EH (cell line): ENCODE data around the gene KL.

Source experiments
- DNase-seq: peaks from one replicate; pipeline ENCODE4 v3.0.0-alpha.2; 2015; ENCODE audit warnings: low read depth

The KL gene

DNA sequence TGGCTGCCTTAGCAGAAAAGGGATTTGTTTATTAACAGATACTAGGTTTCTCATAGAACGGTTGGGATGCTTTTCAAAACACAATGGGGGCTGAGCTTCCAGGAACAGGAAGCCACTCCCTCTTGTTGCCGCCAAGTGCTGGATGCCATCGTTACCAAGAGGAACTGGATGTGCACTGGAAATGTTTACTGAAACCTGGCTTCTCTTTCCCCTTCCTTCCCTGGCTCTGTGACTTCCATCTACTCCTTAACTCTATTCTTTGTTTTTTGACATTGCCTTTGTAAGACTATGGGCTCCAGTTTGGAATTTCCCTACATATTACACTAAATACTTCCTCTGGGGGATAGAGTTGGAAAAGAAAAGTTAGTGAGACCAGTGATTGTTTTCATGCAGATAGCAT lies 11.7 kb upstream of the KL start:
- no peak for DNase-seq

DNA sequence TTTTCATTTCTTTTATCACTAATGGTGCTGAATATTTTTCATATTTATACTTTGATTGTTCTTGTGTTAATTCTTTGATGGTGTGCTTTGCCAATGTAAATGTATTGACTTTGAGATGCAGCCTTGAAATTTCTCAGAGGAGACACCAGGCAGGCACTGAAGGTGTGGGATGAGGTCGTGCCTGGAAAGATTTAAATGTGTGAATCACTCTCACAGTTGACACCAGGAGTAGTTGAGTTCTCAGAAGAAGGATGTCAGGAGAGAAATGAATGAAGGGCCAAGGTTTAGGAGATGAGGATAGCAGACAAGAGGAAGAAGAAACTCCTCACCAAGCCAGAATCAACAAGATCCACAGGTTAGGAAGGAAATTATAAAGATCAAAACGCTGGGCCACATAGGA lies 10.1 kb upstream of the KL start:
- DNase-seq, result no peak

DNA sequence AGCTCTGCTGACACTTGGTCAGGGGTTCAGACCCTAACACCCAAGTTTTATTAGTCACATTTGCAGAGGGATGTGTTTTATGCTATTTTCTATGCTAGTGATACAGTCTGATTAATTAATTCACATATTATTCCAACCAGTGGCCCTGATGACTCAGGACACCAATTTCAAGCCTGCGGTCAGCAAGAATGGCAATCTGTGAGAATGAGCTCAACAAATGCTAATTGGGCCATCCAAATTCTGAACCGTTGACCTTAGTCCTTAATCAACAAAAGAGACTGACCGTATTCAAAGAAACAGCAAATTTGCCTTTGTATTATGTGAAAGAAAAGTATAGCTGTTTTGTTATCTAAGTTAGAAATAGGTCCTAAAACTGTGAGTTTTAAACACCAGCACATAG lies 9.6 kb upstream of the KL start:
- no peak for DNase-seq

DNA sequence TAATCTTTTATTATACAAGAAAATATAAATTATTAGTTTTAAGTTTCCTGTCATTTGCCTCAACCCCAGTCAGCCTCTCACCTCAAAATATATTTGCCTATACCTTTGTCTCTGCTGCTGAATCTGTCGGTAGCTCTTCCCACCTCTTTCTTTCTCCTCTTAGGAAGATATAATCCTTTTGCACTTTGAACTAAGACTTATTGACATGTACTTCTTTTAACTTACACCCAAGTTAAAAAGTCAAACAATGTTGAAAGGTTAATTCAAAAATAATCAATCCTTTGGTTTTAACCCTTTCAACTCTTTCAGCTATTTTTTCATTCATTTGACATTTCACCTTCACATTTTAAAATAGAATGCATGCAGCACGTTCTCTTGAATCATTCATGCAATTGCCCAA lies 9.0 kb upstream of the KL start:
- DNase-seq, result no peak

DNA sequence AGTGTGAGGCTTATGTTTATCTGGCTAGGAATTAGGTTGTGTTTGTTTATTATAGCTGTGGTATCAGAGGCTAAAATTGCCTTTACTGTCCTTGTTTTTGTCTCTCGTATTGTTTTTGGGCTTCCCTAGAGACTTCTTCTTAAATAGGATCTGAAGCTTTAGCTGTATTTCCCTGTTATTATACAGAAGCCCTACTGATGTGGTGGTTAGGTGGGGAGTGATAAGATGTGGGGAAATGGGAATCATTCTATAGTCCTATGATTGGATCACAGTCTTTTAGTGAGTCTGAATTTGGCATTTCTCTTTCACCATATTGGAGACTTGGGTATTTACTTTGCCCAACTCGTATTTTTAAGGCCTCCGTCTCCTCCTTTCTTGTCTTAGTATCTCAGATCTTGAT lies 8.3 kb upstream of the KL start:
- no peak for DNase-seq

DNA sequence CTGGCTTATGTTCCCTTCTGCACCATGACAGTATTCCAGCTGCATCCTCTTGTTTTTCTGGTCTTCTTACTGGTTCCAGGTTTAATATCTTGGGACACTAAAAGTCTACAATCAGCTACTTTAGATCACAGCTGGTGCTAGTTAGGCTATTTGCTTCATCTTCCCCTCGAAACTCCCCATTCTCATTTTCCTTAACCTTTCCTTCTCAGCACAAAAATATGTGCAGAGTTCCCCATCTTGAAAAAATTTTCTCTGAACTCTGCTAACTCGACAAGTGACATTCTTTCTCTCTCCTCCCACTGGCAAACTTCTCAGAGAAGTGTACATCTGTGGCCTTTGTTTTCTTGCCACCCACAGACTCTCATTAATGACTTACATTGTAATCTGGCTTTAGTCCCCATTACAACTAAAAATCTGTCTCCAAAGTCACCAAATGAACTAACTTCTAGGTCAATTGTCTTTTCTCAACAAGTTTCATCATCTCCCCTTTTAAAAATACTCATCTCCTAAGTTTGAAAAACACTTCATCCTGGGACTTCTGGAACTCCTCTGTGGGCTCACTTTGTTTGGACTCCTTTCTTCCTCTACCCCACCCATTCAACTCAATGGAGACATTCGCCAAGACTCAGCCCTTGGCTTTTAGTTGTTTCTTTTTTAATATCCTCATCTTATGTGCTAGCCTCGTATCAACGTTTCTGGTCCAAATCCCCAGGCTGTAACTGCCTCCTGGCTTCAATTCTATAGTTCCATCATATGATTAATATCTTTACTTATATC lies 7.1 kb upstream of the KL start:
- peak; percentile 47 for DNase-seq

DNA sequence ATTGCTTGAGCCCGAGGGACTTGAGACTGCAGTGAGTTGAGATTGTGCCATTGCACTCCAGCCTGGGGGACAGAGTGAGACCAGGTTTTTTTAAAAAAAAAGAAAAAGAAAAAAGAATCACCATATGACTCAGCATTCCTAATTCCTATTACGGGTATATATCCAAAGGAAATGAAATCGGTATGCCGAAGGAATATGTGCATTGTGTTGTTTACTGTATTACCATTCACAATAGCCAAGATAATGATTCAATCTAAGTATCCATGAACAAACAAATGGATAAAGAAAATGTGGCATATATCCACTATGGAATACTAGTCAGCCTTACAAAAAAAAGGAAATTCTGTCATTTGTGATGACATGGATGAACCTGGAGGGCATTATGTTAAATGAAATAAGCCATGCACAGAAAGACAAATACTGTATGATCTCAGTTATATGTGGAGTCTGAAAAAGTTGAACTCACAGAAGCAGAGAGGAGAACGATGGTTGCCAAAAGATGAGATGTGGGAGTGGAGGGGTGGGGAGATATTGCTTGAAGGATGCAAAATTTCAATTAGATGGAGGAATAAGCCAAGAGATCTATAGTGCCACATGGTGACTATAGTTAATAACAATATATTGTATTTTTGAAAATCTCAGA lies 4.3 kb upstream of the KL start:
- DNase-seq, result no peak

DNA sequence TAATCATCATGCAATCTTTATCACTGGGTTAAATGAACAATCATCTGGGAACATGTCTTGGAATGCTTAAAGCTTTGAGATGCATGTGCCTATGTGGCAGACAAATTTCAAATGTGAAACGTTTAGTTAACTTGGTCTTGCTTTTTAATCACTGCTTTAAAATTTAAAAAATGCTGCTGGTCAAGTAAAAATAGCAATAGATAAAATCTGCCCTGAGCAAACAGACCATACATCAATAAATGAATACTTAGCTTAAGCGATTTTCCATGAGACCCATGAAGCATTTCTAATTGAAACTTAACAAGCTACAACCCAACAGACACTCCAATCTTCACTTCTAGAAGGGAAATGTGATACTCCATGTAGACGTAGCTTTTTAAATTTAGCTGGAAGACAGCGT lies 1.9 kb upstream of the KL start:
- DNase-seq, result peak; percentile 74

DNA sequence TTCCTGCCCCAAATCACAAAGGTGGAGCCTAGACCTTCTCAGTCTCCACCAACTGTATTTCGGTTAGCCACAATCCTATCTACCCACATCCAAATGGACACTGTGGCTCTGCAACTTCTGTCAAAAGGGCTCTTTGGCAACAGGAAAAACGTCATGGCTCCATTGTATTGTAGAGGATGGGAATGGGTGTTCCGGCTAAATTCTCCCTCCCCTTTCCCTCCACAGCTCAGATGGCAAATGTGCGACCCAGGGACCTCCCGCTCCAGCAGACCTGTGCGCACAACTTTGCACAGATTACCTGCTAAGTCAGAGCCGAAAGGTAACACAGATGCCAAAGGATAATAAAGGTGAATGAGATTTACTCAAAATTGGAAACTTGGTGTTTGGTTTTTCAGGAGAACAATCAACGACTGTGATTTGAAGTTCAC lies 968 bp upstream of the KL start:
- DNase-seq, result no peak

DNA sequence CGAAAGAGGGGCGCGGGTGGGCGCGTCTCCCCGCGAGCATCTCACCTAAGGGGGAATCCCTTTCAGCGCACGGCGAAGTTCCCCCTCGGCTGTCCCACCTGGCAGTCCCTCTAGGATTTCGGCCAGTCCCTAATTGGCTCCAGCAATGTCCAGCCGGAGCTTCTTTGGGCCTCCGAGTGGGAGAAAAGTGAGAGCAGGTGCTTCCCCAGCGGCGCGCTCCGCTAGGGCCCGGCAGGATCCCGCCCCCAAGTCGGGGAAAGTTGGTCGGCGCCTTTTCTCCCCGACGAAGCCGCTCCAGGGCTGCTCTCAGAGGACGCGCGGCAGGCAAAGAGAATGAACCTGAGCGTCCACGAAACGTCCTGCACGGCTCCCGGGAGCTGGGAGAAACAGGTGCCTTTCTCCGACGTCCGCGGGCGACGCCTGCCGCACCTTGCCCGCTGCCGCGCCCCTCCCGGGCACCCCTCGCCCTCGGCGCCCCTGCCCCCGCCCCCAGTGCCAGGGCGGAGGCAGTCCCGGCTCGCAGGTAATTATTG lies 366 bp upstream of the KL start:
- no peak for DNase-seq

DNA sequence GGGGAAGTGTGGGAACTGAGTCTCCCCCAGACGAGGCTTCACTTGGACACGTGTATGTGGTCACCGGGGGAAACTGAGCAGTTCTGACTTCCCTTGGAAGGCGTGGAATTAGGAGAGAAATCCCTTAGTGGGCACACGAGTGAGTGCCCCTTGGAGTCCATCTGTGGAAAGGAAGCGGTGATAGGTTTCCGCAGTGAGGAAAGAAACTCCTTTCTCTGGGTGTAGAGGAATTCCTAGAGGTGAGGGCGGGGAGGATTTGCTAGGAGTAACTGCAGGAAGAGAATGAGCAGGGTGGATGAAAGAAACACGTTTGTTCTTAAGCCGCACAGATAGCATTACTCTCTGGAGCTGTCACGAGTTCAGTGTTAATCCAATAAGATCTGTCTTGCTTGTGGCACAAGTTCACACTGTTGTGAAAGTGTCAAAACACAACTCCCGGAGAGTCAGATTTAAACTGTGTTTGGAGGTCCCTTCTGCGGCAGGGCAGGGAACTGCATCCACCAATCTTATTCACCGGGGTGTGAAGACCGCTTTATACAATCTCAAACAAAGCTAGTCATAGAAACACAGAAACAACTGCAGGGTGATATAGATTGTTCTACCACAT lies 1.2 kb downstream of the KL start:
- DNase-seq, result peak; percentile 16

DNA sequence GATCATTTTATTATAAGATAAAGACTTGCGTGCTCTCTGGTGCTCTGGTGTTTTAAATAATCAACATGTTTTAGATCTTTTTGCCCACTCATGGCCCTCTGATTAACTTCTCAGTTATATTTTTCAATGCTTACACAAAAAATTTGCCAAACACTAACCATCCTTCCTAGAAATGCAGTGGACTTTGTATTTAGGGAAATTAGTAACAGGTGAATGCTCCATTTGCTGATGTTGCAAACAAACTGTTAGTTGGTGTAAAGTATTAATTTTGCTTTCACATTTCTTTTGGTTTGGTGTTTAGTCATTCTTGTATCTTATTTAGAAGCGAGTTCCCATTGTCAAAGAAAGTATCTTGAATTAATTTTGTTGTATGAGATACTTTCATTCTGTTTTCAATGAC lies 2.7 kb downstream of the KL start:
- no peak for DNase-seq

DNA sequence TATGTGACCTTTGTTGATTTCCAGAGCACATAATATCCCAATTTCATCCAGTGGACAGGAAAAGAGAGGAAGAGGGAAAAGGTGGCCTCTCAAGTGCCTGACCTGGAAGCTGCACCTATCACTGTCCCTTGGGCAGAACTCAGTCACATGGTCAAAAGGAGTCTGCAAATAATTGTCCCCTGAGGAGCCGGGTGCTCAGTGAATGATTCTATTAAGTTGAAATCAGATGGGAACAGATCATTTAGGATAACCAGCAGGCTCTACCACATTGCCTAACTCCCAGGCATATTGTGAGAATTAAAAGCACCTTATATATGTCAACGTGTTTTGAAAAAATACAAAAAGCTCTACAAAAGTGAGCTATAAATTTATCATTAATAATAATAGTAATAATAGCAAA lies 6.8 kb downstream of the KL start:
- no peak for DNase-seq

DNA sequence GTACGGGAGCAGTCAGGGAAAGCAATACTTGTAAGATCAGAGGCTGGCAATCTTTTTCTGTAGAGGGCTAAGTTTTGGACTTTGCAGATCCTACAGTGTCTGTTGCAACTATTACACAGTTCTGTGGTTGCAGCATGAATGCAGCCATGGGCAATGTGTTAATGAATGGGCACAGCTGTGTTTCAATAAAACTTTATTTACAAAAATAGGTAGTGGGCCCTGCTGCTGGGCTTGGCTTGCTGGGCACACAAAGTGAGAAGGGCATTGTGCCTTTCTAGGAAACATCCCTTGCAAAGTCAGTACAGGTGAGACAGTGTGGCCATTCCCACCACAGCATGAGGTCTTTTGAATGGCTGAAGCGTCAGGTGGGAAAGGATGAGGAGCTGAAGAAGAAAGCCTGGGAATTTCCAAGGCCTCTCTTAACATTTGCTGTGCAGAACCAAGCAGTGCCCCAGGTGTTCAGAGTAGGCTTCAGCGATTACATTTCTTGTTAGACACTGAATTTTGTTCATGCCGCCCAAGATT lies 9.1 kb downstream of the KL start:
- DNase-seq, result no peak

DNA sequence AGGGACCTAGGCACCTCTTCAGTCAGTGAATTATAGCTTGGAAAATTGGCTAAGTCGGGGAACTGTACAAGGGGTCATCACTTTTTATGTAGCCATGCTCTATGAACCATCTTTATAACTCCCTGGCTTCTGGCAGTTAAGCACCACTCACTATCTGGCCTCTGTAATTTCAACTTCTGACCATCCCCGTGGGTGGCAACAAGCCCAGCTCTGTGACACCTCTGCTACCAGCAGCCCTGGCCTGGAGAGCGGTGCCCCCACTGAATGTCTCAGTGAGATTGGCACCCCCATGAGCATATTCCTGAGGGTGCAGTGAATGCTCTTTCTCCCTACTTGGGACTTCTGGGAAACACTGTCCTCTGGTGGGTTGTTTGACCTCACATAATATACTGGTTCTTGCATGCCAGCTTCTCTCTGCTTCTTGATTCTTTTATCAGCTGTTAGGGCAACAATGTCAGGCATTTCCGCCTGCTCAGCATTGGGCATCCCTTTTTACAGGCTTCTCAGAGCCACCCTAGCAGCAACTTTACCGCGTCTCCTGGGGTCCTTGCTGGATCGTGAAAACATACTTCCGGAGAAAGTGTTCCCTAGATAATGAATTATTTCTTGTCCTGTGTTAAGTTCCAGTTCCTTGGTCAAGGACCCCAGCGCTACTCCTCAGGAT lies 10.4 kb downstream of the KL start:
- DNase-seq, result no peak

DNA sequence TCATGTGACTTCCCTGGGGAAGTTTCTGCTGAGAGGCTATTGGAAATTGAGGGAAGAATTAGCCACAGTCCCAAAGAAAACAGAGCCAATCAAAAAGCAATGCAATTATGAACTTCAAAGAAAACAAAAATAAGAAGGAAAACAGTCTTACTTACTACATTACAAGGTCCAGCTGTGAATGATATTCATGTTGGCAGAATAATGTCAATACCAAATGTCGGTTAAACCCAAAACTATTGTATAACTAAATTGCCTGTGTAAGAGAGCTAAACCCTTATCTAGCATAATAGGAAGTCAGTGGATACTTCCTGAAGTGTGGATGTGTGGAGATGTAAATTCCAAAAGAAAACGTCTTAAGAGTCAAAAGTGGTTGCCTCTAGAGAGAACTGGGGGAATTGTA lies 12.4 kb downstream of the KL start:
- DNase-seq, result no peak

DNA sequence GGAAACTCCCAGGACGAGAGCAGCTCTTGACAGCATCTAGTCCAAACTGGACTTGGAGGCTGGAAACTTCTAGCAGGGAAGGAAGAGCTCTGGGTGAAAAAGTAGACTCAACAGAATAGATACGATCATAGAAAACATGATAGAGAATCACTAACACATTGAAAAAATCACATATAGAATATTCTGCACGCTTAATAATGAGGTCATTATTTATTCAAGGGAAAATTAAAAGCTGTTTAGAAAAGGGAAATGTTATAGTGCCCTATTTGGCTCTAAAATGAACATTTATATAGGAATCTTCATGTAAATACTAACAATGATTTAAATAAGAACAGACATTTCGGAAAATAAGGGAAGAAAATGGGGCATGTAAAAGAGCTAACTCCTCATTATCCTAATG lies 15.1 kb downstream of the KL start:
- DNase-seq, result no peak

DNA sequence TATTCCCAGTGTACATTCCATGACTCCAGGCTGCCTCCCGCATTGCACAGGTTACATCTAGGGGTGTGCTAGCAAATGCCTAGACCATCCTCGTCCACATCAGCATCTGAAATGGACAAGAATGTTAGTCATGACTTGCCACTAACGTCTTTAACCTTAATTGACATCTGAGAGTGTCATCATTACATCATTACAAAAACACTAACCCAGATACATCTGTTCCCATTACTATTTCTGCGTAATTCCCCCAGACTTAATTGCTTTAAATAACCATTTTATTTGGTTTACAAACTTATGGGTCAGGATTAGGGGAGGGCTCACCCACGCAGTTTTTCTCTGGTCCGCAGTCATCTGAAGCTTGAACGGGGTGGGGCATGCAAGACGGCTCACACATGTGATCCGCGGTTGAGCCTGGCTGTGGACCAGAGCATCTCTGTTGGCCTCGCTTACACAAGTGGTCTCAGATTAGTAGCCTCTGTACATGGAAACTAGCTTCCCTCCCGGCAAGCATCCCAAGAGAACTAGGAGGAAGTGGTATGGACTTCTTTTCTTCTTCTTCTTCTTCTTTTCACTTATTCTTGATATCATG lies 15.9 kb downstream of the KL start:
- peak; percentile 69 for DNase-seq

DNA sequence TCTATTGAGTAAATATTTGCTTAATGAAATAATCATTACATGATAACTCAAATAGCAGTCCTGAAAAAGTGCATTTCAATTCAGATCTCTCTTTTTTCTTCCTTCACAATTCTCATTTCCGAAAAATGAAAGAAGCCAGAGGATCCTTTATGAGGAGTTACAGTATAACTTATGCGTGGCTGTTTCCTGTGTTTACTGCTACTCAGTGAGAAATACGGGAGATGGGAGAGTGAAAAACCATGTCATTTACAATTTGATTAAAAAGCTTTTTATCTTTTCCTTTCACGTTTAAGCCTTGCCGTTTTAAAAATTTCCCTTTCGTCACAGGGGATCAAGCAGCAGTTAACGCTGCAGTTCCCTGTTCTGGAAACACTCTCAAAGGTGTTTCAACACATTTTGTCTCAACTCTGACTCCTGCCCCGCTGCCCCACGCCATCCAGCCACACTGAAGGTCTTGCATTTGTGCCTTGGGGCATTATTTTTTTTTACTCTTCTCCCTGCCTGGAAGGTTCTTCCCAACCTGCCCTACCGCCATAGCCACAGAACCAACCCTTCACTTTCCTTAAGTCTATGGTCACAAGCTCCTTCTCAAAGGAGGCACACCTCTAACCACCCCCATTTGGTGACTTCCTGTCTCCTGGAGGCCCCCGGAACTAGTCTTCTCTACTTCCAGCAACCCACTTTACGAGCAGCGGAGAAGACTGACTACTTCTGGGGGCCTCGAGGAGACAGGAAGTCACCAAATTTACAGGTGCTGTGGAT lies 17.0 kb downstream of the KL start:
- DNase-seq, result no peak

DNA sequence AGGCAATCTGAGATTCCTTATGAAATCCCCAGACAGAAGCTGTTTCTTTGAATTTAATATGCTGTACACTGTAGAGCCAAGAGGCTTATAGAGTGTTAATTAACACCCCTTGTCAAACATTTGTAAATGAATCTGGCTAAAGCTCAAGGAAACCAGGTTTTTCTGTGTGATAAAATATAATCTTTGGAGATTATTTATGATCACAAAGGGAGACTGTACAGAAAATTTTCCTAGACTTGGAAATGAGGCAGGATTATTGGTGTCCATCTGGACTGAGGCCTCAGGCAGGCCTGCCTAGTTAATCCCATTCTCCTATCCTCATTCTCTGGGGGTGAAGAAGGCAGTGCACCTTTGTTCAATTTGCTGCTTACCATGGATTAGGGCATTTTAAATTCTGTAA lies 17.8 kb downstream of the KL start:
- DNase-seq, result no peak

DNA sequence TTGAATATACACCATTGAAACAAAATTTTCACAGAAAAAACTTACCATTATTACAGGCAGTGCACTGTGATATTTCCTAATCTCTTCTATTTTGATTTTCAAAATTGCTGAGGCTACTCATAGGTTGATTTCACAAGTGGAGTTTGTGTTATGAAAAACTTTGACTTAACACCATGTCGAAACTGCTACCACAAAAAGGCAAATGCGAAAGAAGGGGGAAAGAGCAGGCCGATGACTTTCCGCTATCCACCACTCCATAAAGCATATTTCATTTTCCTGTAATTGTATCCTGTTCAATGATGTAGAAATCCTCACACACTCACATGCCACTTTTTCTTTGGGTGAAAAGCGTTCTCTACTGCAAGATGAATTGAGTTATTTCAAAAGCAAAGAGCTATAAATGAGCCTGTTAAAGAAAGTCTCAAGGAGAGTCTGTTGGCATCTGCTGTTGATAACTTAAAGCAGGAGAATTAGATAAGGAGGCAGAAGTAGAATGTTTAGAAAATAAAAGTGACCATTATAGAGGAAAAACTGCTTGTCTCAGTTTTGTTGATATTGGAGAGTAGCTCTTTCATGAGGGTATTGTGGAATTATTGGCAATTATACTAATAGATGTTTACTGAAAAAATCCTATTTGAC lies 18.8 kb downstream of the KL start:
- DNase-seq, result no peak
